Caco-2 (cell line): Measurements from ENCODE around the gene CCS. TPM values are rescaled to one million over a fixed set of nuclear protein-coding genes. Genes with fewer than 3 reads are reported as not detected.

ENCODE experiments used
- BruUV-seq: library from RNA; stranded (reverse); fragments of 400-500 nt; replicated peaks from 2 replicates; lab custom pipeline; 2021; lab: Mats Ljungman, UMichigan
- CTCF ChIA-PET: fragments of 300-600 bp; sonication (Branson Sonifier 250); formaldehyde crosslinking; loops from one replicate; lab custom pipeline; 2022; ENCODE audit warnings: antibody characterized with exemption; lab: Charles Lee
- POLR2A ChIA-PET: fragments of 300-600 bp; sonication (Branson Sonifier 250); formaldehyde crosslinking; loops from one replicate; lab custom pipeline; 2022; ENCODE audit warnings: antibody characterized with exemption; lab: Charles Lee
- DNase-seq, 2 experiments: peaks; one replicate each; pipeline versions ENCODE4 v3.0.0 to v3.0.0-alpha.2; 2020 to 2022
- H3K27me3 ChIP-seq: replicated peaks from 2 replicates; pipeline ENCODE4 v1.6.0; 2011; ENCODE audit warnings: low read length; ENCODE audit not compliant: control insufficient read depth, insufficient read depth
- H3K36me3 ChIP-seq: 2 replicates; pipeline ENCODE4 v1.5.1; 2011; ENCODE audit warnings: low read length; ENCODE audit not compliant: control insufficient read depth, insufficient read depth
- H3K4me1 ChIP-seq: fragments of 250-450 bp; sonication (Bioruptor Pico); 2 replicates; pipeline ENCODE4 v1.5.1; 2020; ENCODE audit warnings: mild to moderate bottlenecking
- H3K4me3 ChIP-seq: 2 replicates; pipeline ENCODE4 v1.5.1; 2011; ENCODE audit warnings: low read depth, mild to moderate bottlenecking, control low read depth, low read length
- H3K9me3 ChIP-seq: fragments of 250-450 bp; sonication (Bioruptor Pico); 2 replicates; pipeline ENCODE4 v1.5.1; 2020; ENCODE audit warnings: mild to moderate bottlenecking, moderate library complexity
- H3K27ac Mint-ChIP-seq: one replicate; pipeline ENCODE4 v1.8.0; 2022; ENCODE audit warnings: mixed read lengths; ENCODE audit not compliant: unreplicated experiment
- H3K27me3 Mint-ChIP-seq: one replicate; pipeline ENCODE4 v1.8.0; 2022; ENCODE audit warnings: mixed read lengths; ENCODE audit not compliant: insufficient read depth, unreplicated experiment
- H3K36me3 Mint-ChIP-seq: one replicate; pipeline ENCODE4 v1.8.0; 2022; ENCODE audit warnings: mild to moderate bottlenecking, mixed read lengths; ENCODE audit not compliant: insufficient read depth, unreplicated experiment
- H3K4me1 Mint-ChIP-seq: one replicate; pipeline ENCODE4 v1.8.0; 2022; ENCODE audit warnings: low read depth, mixed read lengths; ENCODE audit not compliant: unreplicated experiment
- H3K4me3 Mint-ChIP-seq: one replicate; pipeline ENCODE4 v1.8.0; 2022; ENCODE audit warnings: mild to moderate bottlenecking, moderate library complexity, mixed read lengths; ENCODE audit not compliant: unreplicated experiment
- H3K9me3 Mint-ChIP-seq: one replicate; pipeline ENCODE4 v1.8.0; 2022; ENCODE audit warnings: mixed read lengths; ENCODE audit not compliant: unreplicated experiment
- CTCF ChIP-seq, 2 experiments: fragments of 200-600 bp in 1 of 2; IDR thresholded peaks; 1 replicate in 1 of 2; 2 replicates in 1 of 2; pipeline versions ENCODE4 v1.5.1 to v1.8.0; 2011 to 2022; ENCODE audit warnings: antibody characterized with exemption in 1 of 2, control low read depth in 1 of 2, inconsistent platforms in 1 of 2, low read depth in 1 of 2, low read length in 1 of 2, mild to moderate bottlenecking in 1 of 2, moderate library complexity in 1 of 2; ENCODE audit not compliant: insufficient read depth in 1 of 2, severe bottlenecking in 1 of 2, unreplicated experiment in 1 of 2
- intact Hi-C: fragments of 100-400 bp; cut with micrococcal nuclease; formaldehyde crosslinking; loops from one replicate; pipeline ENCODE4 v1.10.0; 2022; ENCODE audit not compliant: unreplicated experiment
- total RNA-seq: library from RNA; stranded (reverse); gene quantifications from 2 replicates; pipeline ENCODE4 v1.2.3, GENCODE V29; 2022

The CCS gene
- total RNA-seq, 1 experiment from 2014 or later, result 52.9 TPM

GRCh38 chr11:66557733-66558326 is 35.2 kb upstream of the CCS start:
- H3K36me3 Mint-ChIP-seq, result no peaks in the 10 kb centered on the region
- no peak for DNase-seq
- intact Hi-C loops, result no loop called here
- no peak overlapping the region for H3K27ac Mint-ChIP-seq
- H3K9me3 Mint-ChIP-seq, result no peaks in the 10 kb centered on the region
- H3K4me1 Mint-ChIP-seq, result no peaks in the 10 kb centered on the region
- H3K27me3 Mint-ChIP-seq, result no peaks in the 10 kb centered on the region
- ChIA-PET POLR2A (no interaction called here), CTCF (no interaction called here)
- Histone ChIP-seq H3K27me3 (no peaks in the 10 kb centered on the region), H3K36me3 (no peaks in the 10 kb centered on the region), H3K4me1 (no peaks in the 10 kb centered on the region), H3K4me3 (no peak overlapping the region), H3K9me3 (no peaks in the 10 kb centered on the region)
- no peak overlapping the region for H3K4me3 Mint-ChIP-seq
- TF ChIP-seq CTCF (IDR thresholded peaks at IDR 0.05; ENCODE audit: insufficient read depth in 1 of 2, low read depth in 1 of 2, low read length in 1 of 2, severe bottlenecking in 1 of 2, unreplicated experiment in 1 of 2), result no peak
- no TSS peak for BruUV-seq

GRCh38 chr11:66559142-66559865 is 33.7 kb upstream of the CCS start:
- H3K9me3 ChIP-seq, result no peaks in the 10 kb centered on the region
- no TSS peak for BruUV-seq
- intact Hi-C loops, result no loop called here
- ChIA-PET POLR2A (interaction anchor here (0.6 kb wide), 1 partner anchor 57 kb away, joined by 3 read pairs; the partner anchor contains the start of gene RBM14), CTCF (interaction anchor here (0.6 kb wide), 2 partner anchors 80 to 560 kb away, joined by 3 to 4 read pairs; partner anchors contain the start of gene KDM2A)
- no peaks in the 10 kb centered on the region for H3K27me3 ChIP-seq
- no peaks in the 10 kb centered on the region for H3K36me3 ChIP-seq
- Mint-ChIP-seq H3K4me1 (no peaks in the 10 kb centered on the region), H3K27me3 (no peaks in the 10 kb centered on the region), H3K9me3 (no peaks in the 10 kb centered on the region), H3K27ac (no peak overlapping the region), H3K4me3 (no peak overlapping the region), H3K36me3 (no peaks in the 10 kb centered on the region)
- DNase-seq, result peak in 1 of 2 experiments; percentile 40
- no peak for TF ChIP-seq CTCF (IDR thresholded peaks at IDR 0.05; ENCODE audit: insufficient read depth in 1 of 2, low read depth in 1 of 2, low read length in 1 of 2, severe bottlenecking in 1 of 2, unreplicated experiment in 1 of 2)
- no peak overlapping the region for H3K4me3 ChIP-seq
- H3K4me1 ChIP-seq, result no peaks in the 10 kb centered on the region

GRCh38 chr11:66559866-66560676 is 32.9 kb upstream of the CCS start:
- peak in 1 of 2 experiments; percentile 41 for DNase-seq
- Histone ChIP-seq H3K4me1 (no peaks in the 10 kb centered on the region), H3K27me3 (no peaks in the 10 kb centered on the region), H3K4me3 (no peak overlapping the region), H3K9me3 (no peaks in the 10 kb centered on the region), H3K36me3 (no peaks in the 10 kb centered on the region)
- intact Hi-C loops, result no loop called here
- H3K9me3 Mint-ChIP-seq, result no peaks in the 10 kb centered on the region
- no peak overlapping the region for H3K4me3 Mint-ChIP-seq
- CTCF ChIA-PET, result interaction anchor here (0.6 kb wide), 1 partner anchor 79 kb away, joined by 3 read pairs; no protein-coding TSS in a partner anchor
- H3K36me3 Mint-ChIP-seq, result no peaks in the 10 kb centered on the region
- no peak for TF ChIP-seq CTCF (IDR thresholded peaks at IDR 0.05; ENCODE audit: insufficient read depth in 1 of 2, low read depth in 1 of 2, low read length in 1 of 2, severe bottlenecking in 1 of 2, unreplicated experiment in 1 of 2)
- H3K27me3 Mint-ChIP-seq, result no peaks in the 10 kb centered on the region
- POLR2A ChIA-PET, result no interaction called here
- no TSS peak for BruUV-seq
- no peak overlapping the region for H3K27ac Mint-ChIP-seq
- no peaks in the 10 kb centered on the region for H3K4me1 Mint-ChIP-seq
